Lower leg skin (tissue), 4 donors: ENCODE results near the gene TNFAIP1. TPM values are rescaled to one million over a fixed set of nuclear protein-coding genes. Genes with fewer than 3 reads are reported as not detected.
"Not testable (repeated sequence)": the region's sequence is repeated elsewhere in the genome, so short reads cannot be mapped to it uniquely, and the experiment has no call there.

ENCODE experiments used
- DNase-seq, 2 donors: peaks; one replicate each; pipeline ENCODE4 v3.0.0-alpha.2; 2019; ENCODE audit warnings: low spot score in 2 of 2
- H3K4me3 ChIP-seq: fragments of 200-600 bp; sonication (generic); 2 replicates; pipeline ENCODE4 v1.5.1; 2017; ENCODE audit warnings: mild to moderate bottlenecking, low read depth; ENCODE audit not compliant: poor library complexity, severe bottlenecking
- CTCF ChIP-seq, 3 donors: fragments of 450-650 bp; IDR thresholded peaks; one replicate each; pipeline ENCODE4 v1.5.1; 2016; ENCODE audit warnings: antibody characterized with exemption in 3 of 3, mild to moderate bottlenecking in 3 of 3, moderate library complexity in 2 of 3
- POLR2A ChIP-seq, 2 donors: fragments of 450-650 bp; IDR thresholded peaks; one replicate each; pipeline ENCODE4 v1.6.1; 2016 to 2017; ENCODE audit warnings: antibody characterized with exemption in 2 of 2, mild to moderate bottlenecking in 1 of 2, moderate library complexity in 1 of 2
- WGBS, 2 donors: methylation state at CpG; one replicate each; pipeline ENCODE4 v1.1.5; 2018; 5-methylcytosine and 5-hydroxymethylcytosine counted together
- intact Hi-C: fragments of 100-400 bp; cut with DNase I; formaldehyde crosslinking; loops from one replicate; pipeline ENCODE4 v1.15.0; 2023; ENCODE audit warnings: low total_unique reads
- total RNA-seq, 4 donors: library from RNA; depleted of rRNA; stranded (reverse); fragments of >200 nt; gene quantifications; one replicate each; pipeline ENCODE4 v1.1.0, GENCODE V29; 2016

TNFAIP1 gene
- total RNA-seq, 4 donors from 2014 or later: 23.6 to 42.6 (median 36.9) TPM

- intact Hi-C loops: no loop called here
- no peak for TF ChIP-seq CTCF (IDR thresholded peaks at IDR 0.05)
- no peak for TF ChIP-seq POLR2A (IDR thresholded peaks at IDR 0.05)
- H3K4me3 ChIP-seq: peak overlapping the region; percentile 80
- DNase-seq: peak; percentile 51 to 90
- WGBS, 2 donors: 4 to 5% methylated on average over 29 of the region's 29 CpGs
Observed at GRCh38 chr17:28335959-28336871, 654 bp downstream of the TNFAIP1 start.

GRCh38 chr17:28338056-28338768, 2.7 kb downstream of the TNFAIP1 start:
- no peak overlapping the region for H3K4me3 ChIP-seq

GRCh38 chr17:28338769-28339212, 3.2 kb downstream of the TNFAIP1 start:
- DNase-seq, intact Hi-C loops, H3K4me3 ChIP-seq: not testable (repeated sequence)
- 65 to 79% methylated on average over 8 of the region's 8 CpGs for WGBS, 2 donors

More at GRCh38 chr17:28338056-28338768, 2.7 kb downstream of the TNFAIP1 start:
- no peak for DNase-seq
- intact Hi-C loops: no loop called here
- WGBS, 2 donors: 65 to 66% methylated on average over 5 of the region's 5 CpGs
- TF ChIP-seq POLR2A (IDR thresholded peaks at IDR 0.05) (no peak), CTCF (IDR thresholded peaks at IDR 0.05) (no peak)

- H3K4me3 ChIP-seq: no peak overlapping the region
- WGBS, 2 donors: 87 to 91% methylated on average over 15 of the region's 15 CpGs
- TF ChIP-seq CTCF (IDR thresholded peaks at IDR 0.05): no peak
- no peak for TF ChIP-seq POLR2A (IDR thresholded peaks at IDR 0.05)
- DNase-seq: no peak
- intact Hi-C loops: no loop called here
Observed at GRCh38 chr17:28339431-28339830, 3.9 kb downstream of the TNFAIP1 start.

GRCh38 chr17:28340374-28340773, 4.8 kb downstream of the TNFAIP1 start:
- intact Hi-C loops: no loop called here
- 78 to 83% methylated on average over 6 of the region's 6 CpGs for WGBS, 2 donors
- DNase-seq: no peak
- no peak for TF ChIP-seq CTCF (IDR thresholded peaks at IDR 0.05)
- no peak for TF ChIP-seq POLR2A (IDR thresholded peaks at IDR 0.05)
- H3K4me3 ChIP-seq: no peak overlapping the region

GRCh38 chr17:28341516-28341915, 6.0 kb downstream of the TNFAIP1 start:
- no peak for DNase-seq
- intact Hi-C loops: no loop called here
- 90 to 92% methylated on average over 10 to 11 of the region's 11 CpGs for WGBS, 2 donors
- no peak overlapping the region for H3K4me3 ChIP-seq
- no peak for TF ChIP-seq CTCF (IDR thresholded peaks at IDR 0.05)
- TF ChIP-seq POLR2A (IDR thresholded peaks at IDR 0.05): no peak
